GM21360 (cell line): Measurements from ENCODE around the gene PKP1.
"Not testable (repeated sequence)": the region's sequence is repeated elsewhere in the genome, so short reads cannot be mapped to it uniquely, and the experiment has no call there.

ENCODE experiments used
- ATAC-seq: cut with Tn5 transposase; IDR thresholded peaks from one replicate; pipeline ENCODE4 v1.9.1; 2021; ENCODE audit warnings: mild to moderate bottlenecking, moderate library complexity; ENCODE audit not compliant: unreplicated experiment

The PKP1 gene, protein sequence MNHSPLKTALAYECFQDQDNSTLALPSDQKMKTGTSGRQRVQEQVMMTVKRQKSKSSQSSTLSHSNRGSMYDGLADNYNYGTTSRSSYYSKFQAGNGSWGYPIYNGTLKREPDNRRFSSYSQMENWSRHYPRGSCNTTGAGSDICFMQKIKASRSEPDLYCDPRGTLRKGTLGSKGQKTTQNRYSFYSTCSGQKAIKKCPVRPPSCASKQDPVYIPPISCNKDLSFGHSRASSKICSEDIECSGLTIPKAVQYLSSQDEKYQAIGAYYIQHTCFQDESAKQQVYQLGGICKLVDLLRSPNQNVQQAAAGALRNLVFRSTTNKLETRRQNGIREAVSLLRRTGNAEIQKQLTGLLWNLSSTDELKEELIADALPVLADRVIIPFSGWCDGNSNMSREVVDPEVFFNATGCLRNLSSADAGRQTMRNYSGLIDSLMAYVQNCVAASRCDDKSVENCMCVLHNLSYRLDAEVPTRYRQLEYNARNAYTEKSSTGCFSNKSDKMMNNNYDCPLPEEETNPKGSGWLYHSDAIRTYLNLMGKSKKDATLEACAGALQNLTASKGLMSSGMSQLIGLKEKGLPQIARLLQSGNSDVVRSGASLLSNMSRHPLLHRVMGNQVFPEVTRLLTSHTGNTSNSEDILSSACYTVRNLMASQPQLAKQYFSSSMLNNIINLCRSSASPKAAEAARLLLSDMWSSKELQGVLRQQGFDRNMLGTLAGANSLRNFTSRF

GRCh38 chr1:201282931-201283829 is at the start of gene PKP1:
TSS of gene PKP1 (plus strand) at chr1:201283506. CDS start at chr1:201283703, 197 bp downstream.
- no peak for ATAC-seq

- ATAC-seq, result not testable (repeated sequence)
Measured at GRCh38 chr1:201239646-201240045, 43.7 kb upstream of the PKP1 start.

GRCh38 chr1:201240171-201240570 is 43.1 kb upstream of the PKP1 start:
- no peak for ATAC-seq

DNA sequence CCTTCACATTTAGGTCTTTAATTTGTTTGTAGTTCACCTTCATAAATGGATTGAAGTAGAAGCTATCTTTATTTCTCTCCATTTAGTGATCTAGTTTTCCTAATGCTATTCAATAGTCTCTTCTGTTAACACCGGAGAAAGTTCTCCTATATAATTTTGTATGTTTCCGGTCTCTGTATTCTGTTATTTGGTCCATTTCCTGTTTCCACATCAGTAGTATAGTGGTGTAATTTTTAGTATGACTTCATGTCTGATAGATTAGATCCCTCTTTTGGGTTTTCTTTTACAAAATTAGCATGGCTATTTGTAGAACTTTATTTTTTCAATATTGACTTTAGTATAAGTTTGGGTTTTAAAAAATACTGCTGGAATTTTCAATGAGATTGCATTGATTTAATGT is 41.6 kb upstream of the PKP1 start:
- ATAC-seq, result no peak

DNA sequence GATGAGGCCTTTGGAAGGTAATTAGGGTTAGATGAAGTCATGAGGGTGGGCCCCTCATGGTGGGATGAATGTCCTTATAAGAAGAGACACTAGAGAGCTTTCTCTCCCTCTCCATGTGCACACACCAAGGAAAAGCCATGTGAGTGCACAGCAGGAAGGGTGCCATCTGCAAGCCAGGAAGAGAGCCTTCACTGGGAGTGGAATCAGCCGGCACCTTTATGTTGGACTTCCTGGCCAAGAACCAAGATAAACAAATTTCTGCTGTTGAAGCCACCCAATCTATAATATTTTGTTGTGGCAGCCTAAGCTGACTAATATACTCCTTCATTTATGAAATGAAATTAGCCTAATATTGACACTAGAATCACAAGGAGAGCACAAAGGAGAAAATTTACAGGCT is 38.2 kb upstream of the PKP1 start:
- ATAC-seq, result no peak

DNA sequence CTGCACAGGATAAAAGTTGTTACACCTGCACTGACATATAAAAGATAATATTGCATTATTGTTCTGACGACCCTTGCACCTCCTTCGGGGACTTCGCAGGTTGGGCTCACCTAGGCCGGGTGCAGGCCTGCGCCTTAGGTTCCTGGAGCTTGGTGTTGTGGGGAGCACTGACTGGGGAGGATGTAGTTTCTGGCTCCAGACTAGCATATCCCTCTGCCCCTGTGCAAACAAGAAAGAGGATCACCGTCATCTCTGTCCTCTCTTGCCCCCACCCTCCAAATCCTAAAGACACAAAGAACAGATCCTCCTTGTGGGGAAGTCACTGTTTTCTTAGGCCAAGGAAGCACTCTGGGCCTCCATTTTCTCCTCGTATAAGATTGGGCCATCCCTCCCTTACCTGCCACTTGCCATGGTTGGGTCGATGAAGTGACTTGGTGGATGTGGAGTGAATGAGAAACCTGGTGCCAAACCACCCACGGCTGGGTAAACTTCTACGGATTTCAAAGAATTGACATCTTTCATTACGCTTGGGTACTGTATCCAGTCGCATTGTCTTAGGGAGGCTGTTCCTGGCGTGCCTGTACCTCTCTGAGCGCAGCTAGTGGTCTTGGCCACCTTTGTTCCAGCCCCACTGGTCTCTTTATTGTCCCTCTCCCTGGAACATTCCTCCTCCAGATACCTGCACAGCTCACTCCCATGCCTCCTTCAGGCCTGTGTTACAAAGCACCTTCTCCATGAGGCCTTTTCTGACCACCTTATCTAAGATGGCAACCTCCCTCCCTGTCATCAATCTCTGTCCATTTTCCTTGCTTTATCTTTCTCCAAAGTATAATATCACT is 34.4 kb upstream of the PKP1 start:
- no peak for ATAC-seq

GRCh38 chr1:201250326-201251011 is 32.8 kb upstream of the PKP1 start:
- no peak for ATAC-seq

DNA sequence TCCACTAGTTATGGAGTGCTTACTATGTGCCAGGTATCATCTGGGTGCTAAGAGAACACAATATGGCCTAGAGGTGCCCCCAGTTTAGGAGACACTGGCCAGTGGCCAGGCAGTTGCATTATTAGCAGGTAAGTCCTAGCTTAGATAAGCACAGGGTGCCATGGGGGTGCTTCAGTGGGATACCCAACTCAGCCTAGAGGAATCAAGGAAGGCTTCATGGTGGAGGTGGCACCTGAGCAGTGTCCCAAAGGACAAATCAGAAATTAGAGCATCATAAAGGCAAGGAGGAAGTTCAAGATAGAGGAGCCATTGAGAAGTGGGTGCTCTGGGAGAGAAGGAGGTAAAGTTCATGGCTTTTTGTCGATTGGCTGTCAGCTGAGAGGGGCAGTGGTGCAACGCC is 31.9 kb upstream of the PKP1 start:
- no peak for ATAC-seq

DNA sequence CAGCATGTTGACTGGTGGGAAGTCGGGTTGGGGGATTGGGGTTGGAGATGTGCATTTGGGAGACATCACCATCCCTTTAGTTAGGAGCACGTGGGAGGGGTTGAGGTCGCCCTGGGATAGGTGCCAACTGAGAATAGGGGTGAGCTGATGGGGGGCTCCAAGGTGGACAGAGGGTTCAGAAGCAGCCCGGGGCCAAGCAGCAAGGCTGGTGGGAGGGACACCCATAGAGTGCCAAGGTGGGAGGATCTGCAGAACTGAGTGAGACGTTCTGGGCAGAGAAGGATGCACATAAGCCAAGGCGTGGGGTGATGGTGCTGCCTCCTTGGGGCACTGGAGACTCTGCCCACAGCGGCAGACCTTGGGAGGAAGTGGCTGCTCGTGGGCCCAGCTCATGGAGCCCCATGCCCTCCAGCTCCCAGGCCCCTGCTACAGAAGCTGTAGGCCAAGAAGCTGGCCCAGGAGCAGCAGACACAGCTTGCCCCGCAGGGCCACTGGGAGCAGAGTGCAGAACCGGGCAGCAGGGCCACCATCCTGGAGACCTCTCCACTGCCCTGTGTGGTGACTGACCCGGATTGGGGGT is 31.4 kb upstream of the PKP1 start:
- no peak for ATAC-seq

GRCh38 chr1:201252944-201253371 is 30.3 kb upstream of the PKP1 start:
- ATAC-seq, result no peak

GRCh38 chr1:201253411-201253810 is 29.9 kb upstream of the PKP1 start:
- ATAC-seq, result no peak

GRCh38 chr1:201253906-201254624 is 29.2 kb upstream of the PKP1 start:
- no peak for ATAC-seq

DNA sequence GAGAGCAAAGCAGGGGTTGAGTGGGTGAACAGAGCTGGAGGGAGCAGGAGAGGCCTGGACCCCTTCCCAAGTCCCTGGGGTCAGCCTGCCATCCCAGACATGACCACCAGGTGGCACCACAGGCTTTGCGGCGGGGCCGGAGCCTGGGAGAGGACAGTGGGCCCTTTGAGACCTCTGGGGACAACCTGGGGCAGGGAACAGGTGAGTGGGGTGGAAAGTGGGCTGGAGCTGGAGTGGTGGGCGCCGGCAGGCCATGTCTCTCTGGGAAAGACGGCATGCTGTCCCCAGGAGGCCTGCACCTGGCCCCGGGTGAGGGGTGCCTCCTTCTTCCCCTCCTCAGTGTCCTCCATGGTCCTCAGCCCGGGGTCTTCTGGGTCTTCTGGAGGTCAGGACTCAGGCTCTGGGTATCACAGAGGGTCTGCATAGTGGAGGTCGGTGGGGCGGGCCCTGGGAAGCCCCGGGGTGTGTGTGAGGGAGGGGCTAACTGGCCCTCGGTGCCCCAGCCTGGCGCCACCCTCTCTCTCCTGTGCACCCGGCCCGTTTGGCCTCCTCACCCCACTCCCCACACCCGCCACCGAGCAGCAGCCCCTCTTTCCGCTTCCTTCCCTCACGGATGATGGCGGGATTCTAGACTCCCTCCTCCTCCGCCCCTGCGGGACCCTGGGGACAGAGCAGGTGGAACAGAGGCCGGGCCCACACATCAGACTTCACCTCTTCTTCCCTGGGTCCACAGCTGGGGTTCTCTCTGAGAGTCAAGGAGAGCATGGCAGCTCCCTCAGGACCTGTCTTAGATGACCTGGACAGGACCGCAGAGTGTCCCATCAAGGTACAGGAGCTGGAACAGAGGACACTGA is 28.5 kb upstream of the PKP1 start:
- ATAC-seq, result no peak

GRCh38 chr1:201255479-201256362 is 27.6 kb upstream of the PKP1 start:
- ATAC-seq, result no peak

DNA sequence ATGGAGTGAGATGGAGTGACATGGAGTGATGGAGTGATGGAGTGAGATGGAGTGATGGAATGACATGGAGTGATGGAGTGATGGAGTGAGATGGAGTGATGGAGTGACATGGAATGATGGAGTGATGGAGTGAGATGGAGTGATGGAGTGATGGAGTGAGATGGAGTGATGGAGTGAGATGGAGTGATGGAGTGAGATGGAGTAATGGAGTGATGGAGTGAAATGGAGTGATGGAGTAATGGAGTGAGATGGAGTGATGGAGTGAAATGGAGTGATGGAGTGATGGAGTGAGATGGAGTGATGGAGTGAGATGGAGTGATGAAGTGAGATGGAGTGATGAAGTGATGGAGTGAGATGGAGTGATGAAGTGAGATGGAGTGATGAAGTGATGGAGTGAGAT is 25.2 kb upstream of the PKP1 start:
- not testable (repeated sequence) for ATAC-seq

DNA sequence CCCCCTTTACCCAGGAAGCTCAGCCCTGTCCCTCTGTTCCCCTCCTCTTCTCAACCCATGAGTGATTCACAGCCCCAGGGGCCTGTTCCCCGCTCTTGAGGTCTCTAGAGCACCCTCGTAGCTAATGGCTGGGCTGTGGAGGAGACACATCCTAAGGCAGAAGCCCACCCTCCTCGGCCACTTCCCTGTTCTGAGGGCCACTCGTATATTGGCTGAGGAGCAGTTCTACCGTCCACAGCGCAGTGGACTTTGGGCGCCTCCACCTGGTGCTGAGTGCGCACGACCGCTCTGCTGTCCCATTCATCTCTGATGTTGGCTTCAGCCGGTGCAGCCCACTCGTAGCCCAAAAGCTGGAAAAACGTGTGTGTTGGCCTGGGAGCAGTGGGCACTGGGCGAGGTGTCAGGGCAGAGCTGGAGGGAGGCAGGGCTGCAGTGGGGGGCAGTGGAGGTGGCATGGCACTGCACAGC is 24.5 kb upstream of the PKP1 start:
- no peak for ATAC-seq
